ENCODE results near the gene PANK1.
"Not testable (repeated sequence)": the region's sequence is repeated elsewhere in the genome, so short reads cannot be mapped to it uniquely, and the experiment has no call there.

PANK1 gene

GRCh38 chr10:89566095-89566950, 78.7 kb downstream of the PANK1 start:
- DNase-seq, result no peak

GRCh38 chr10:89565180-89565579, 79.9 kb downstream of the PANK1 start:
- DNase-seq, result no peak

GRCh38 chr10:89563861-89564478, 81.1 kb downstream of the PANK1 start:
- DNase-seq, result peak; percentile 5

GRCh38 chr10:89563311-89563710, 81.7 kb downstream of the PANK1 start:
- no peak for DNase-seq

GRCh38 chr10:89556600-89556999, 88.4 kb downstream of the PANK1 start:
- no peak for DNase-seq

GRCh38 chr10:89555688-89556445, 89.2 kb downstream of the PANK1 start:
- DNase-seq, result no peak

- no peak for DNase-seq
These were observed 90.6 kb downstream of the PANK1 start for GRCh38 chr10:89554433-89554832.

- no peak for DNase-seq
These were observed 91.8 kb downstream of the PANK1 start for GRCh38 chr10:89553064-89553734.

- DNase-seq, result no peak
These were observed 92.8 kb downstream of the PANK1 start for GRCh38 chr10:89552213-89552612.

GRCh38 chr10:89550509-89550908, 94.5 kb downstream of the PANK1 start:
- DNase-seq, result no peak

- DNase-seq, result no peak
These were observed 95.5 kb downstream of the PANK1 start for GRCh38 chr10:89549510-89549909.

GRCh38 chr10:89548673-89549072, 96.4 kb downstream of the PANK1 start:
- DNase-seq, result no peak

GRCh38 chr10:89547853-89548513, 97.1 kb downstream of the PANK1 start:
- no peak for DNase-seq

GRCh38 chr10:89546651-89547050, 98.4 kb downstream of the PANK1 start:
- DNase-seq, result not testable (repeated sequence)

GRCh38 chr10:89543841-89544240, 101.2 kb downstream of the PANK1 start:
- DNase-seq, result no peak

- no peak for DNase-seq
These were observed 104.6 kb downstream of the PANK1 start for GRCh38 chr10:89540420-89540949.

- no peak for DNase-seq
These were observed 107.7 kb downstream of the PANK1 start for GRCh38 chr10:89537364-89537763.

- no peak for DNase-seq
These were observed 109.1 kb downstream of the PANK1 start for GRCh38 chr10:89536013-89536354.

GRCh38 chr10:89535171-89536012, 109.7 kb downstream of the PANK1 start, which contains the start of gene SLC16A12:
SLC16A12 (minus strand) TSS chr10:89535594; CDS start chr10:89462578, 73,016 bp downstream.
- no peak for DNase-seq

GRCh38 chr10:89534826-89535166, 110.2 kb downstream of the PANK1 start:
- DNase-seq, result no peak

Data from activated T-cell treated with anti-CD3 and anti-CD28 coated beads for 4 hours (primary cell).